ENCODE measurements around the gene ATXN7L2. TPM values are rescaled to one million over a fixed set of nuclear protein-coding genes. Genes with fewer than 3 reads are reported as not detected.

The ATXN7L2 gene
- total RNA-seq, 1 donor from 2014 or later: 15.6 TPM

GRCh38 chr1:109488696-109489095, 5.0 kb downstream of the ATXN7L2 start:
- Mint-ChIP-seq H3K36me3 (ENCODE audit: low read depth) (peaks cover 4% of the 10 kb centered on the region), H3K4me1 (peaks cover 14% of the 10 kb centered on the region), H3K9me3 (no peaks in the 10 kb centered on the region), H3K4me3 (no peak overlapping the region), H3K27me3 (ENCODE audit: low read depth) (no peaks in the 10 kb centered on the region), H3K27ac (ENCODE audit: unreplicated experiment) (no peak overlapping the region)
- no peak for TF ChIP-seq CTCF (conservative IDR thresholded peaks at IDR 0.05)
- DNase-seq (ENCODE audit: low read depth, low spot score): no peak

- DNase-seq (ENCODE audit: low read depth, low spot score): peak; percentile 73
- H3K9me3 Mint-ChIP-seq: no peaks in the 10 kb centered on the region
- no peaks in the 10 kb centered on the region for H3K27me3 Mint-ChIP-seq (ENCODE audit: low read depth)
- peak overlapping the region; percentile 81 for H3K4me3 Mint-ChIP-seq
- peaks cover 4% of the 10 kb centered on the region for H3K36me3 Mint-ChIP-seq (ENCODE audit: low read depth)
- H3K27ac Mint-ChIP-seq (ENCODE audit: unreplicated experiment): no peak overlapping the region
- H3K4me1 Mint-ChIP-seq: peaks cover 3% of the 10 kb centered on the region
- TF ChIP-seq CTCF (conservative IDR thresholded peaks at IDR 0.05): peak; percentile 81
These were observed 6.6 kb downstream of the ATXN7L2 start for GRCh38 chr1:109490029-109490933.

GRCh38 chr1:109490934-109491302, 7.2 kb downstream of the ATXN7L2 start:
- H3K27ac Mint-ChIP-seq (ENCODE audit: unreplicated experiment): no peak overlapping the region
- no peaks in the 10 kb centered on the region for H3K27me3 Mint-ChIP-seq (ENCODE audit: low read depth)
- no peak for TF ChIP-seq CTCF (conservative IDR thresholded peaks at IDR 0.05)
- peaks cover 4% of the 10 kb centered on the region for H3K36me3 Mint-ChIP-seq (ENCODE audit: low read depth)
- peak overlapping the region; percentile 81 for H3K4me3 Mint-ChIP-seq
- DNase-seq (ENCODE audit: low read depth, low spot score): no peak
- no peaks in the 10 kb centered on the region for H3K4me1 Mint-ChIP-seq
- no peaks in the 10 kb centered on the region for H3K9me3 Mint-ChIP-seq

- peak overlapping the region; percentile 34 for H3K4me3 Mint-ChIP-seq
- no peaks in the 10 kb centered on the region for H3K4me1 Mint-ChIP-seq
- H3K27ac Mint-ChIP-seq (ENCODE audit: unreplicated experiment): no peak overlapping the region
- no peaks in the 10 kb centered on the region for H3K9me3 Mint-ChIP-seq
- no peak for DNase-seq (ENCODE audit: low read depth, low spot score)
- peaks cover 5% of the 10 kb centered on the region for H3K36me3 Mint-ChIP-seq (ENCODE audit: low read depth)
- no peaks in the 10 kb centered on the region for H3K27me3 Mint-ChIP-seq (ENCODE audit: low read depth)
- no peak for TF ChIP-seq CTCF (conservative IDR thresholded peaks at IDR 0.05)
These were observed 7.7 kb downstream of the ATXN7L2 start for GRCh38 chr1:109491372-109491771.

- no peak for TF ChIP-seq CTCF (conservative IDR thresholded peaks at IDR 0.05)
- peak overlapping the region; percentile 43 for H3K4me3 Mint-ChIP-seq
These were observed 9.1 kb downstream of the ATXN7L2 start for GRCh38 chr1:109492779-109493178.

More at GRCh38 chr1:109492779-109493178, 9.1 kb downstream of the ATXN7L2 start:
- H3K9me3 Mint-ChIP-seq: no peaks in the 10 kb centered on the region
- H3K27ac Mint-ChIP-seq (ENCODE audit: unreplicated experiment): no peak overlapping the region
- no peaks in the 10 kb centered on the region for H3K27me3 Mint-ChIP-seq (ENCODE audit: low read depth)
- DNase-seq (ENCODE audit: low read depth, low spot score): no peak
- H3K4me1 Mint-ChIP-seq: peaks cover 4% of the 10 kb centered on the region
- peaks cover 3% of the 10 kb centered on the region for H3K36me3 Mint-ChIP-seq (ENCODE audit: low read depth)

Measured in neural crest cell (in vitro differentiated cells).